Lower leg skin (tissue), 4 donors: ENCODE results near the gene KAZN. TPM values are rescaled to one million over a fixed set of nuclear protein-coding genes. Genes with fewer than 3 reads are reported as not detected.

ENCODE experiments used
- DNase-seq, 2 donors: peaks; one replicate each; pipeline ENCODE4 v3.0.0-alpha.2; 2019; ENCODE audit warnings: low spot score in 2 of 2
- H3K4me3 ChIP-seq: fragments of 200-600 bp; sonication (generic); 2 replicates; pipeline ENCODE4 v1.5.1; 2017; ENCODE audit warnings: mild to moderate bottlenecking, low read depth; ENCODE audit not compliant: poor library complexity, severe bottlenecking
- CTCF ChIP-seq, 3 donors: fragments of 450-650 bp; IDR thresholded peaks; one replicate each; pipeline ENCODE4 v1.5.1; 2016; ENCODE audit warnings: antibody characterized with exemption in 3 of 3, mild to moderate bottlenecking in 3 of 3, moderate library complexity in 2 of 3
- POLR2A ChIP-seq, 2 donors: fragments of 450-650 bp; IDR thresholded peaks; one replicate each; pipeline ENCODE4 v1.6.1; 2016 to 2017; ENCODE audit warnings: antibody characterized with exemption in 2 of 2, mild to moderate bottlenecking in 1 of 2, moderate library complexity in 1 of 2
- WGBS, 2 donors: methylation state at CpG; one replicate each; pipeline ENCODE4 v1.1.5; 2018; 5-methylcytosine and 5-hydroxymethylcytosine counted together
- intact Hi-C: fragments of 100-400 bp; cut with DNase I; formaldehyde crosslinking; loops from one replicate; pipeline ENCODE4 v1.15.0; 2023; ENCODE audit warnings: low total_unique reads
- total RNA-seq, 4 donors: library from RNA; depleted of rRNA; stranded (reverse); fragments of >200 nt; gene quantifications; one replicate each; pipeline ENCODE4 v1.1.0, GENCODE V29; 2016

KAZN gene
- total RNA-seq, 4 donors from 2014 or later = 21.4 to 36.0 (median 28.4) TPM

- TF ChIP-seq POLR2A (IDR thresholded peaks at IDR 0.05) (no peak), CTCF (IDR thresholded peaks at IDR 0.05) (no peak)
- H3K4me3 ChIP-seq = no peak overlapping the region
- no peak for DNase-seq
- intact Hi-C loops = no loop called here
- WGBS, 2 donors = 91 to 98% methylated on average over 2 of the region's 2 CpGs
Measured at GRCh38 chr1:14623090-14623489, 24.6 kb downstream of the KAZN start.

GRCh38 chr1:14624941-14625340 is 26.5 kb downstream of the KAZN start:
- intact Hi-C loops = no loop called here
- 92 to 94% methylated on average over 7 of the region's 7 CpGs for WGBS, 2 donors

GRCh38 chr1:14625572-14625971 is 27.1 kb downstream of the KAZN start:
- WGBS, 2 donors = 75 to 79% methylated on average over 11 of the region's 11 CpGs
- no peak for DNase-seq
- TF ChIP-seq CTCF (IDR thresholded peaks at IDR 0.05) = no peak
- TF ChIP-seq POLR2A (IDR thresholded peaks at IDR 0.05) = no peak
- intact Hi-C loops = no loop called here
- H3K4me3 ChIP-seq = no peak overlapping the region

More at GRCh38 chr1:14624941-14625340, 26.5 kb downstream of the KAZN start:
- H3K4me3 ChIP-seq = no peak overlapping the region
- TF ChIP-seq POLR2A (IDR thresholded peaks at IDR 0.05) (no peak), CTCF (IDR thresholded peaks at IDR 0.05) (no peak)
- no peak for DNase-seq

GRCh38 chr1:14625996-14626395 is 27.5 kb downstream of the KAZN start:
- 77 to 83% methylated on average over 5 of the region's 5 CpGs for WGBS, 2 donors
- no peak for DNase-seq
- no peak overlapping the region for H3K4me3 ChIP-seq
- intact Hi-C loops = no loop called here
- TF ChIP-seq CTCF (IDR thresholded peaks at IDR 0.05) = no peak
- no peak for TF ChIP-seq POLR2A (IDR thresholded peaks at IDR 0.05)

GRCh38 chr1:14626869-14627607 is 28.6 kb downstream of the KAZN start:
- TF ChIP-seq CTCF (IDR thresholded peaks at IDR 0.05) (no peak), POLR2A (IDR thresholded peaks at IDR 0.05) (no peak)
- peak in 1 of 2 donors; percentile 53 for DNase-seq
- intact Hi-C loops = no loop called here
- H3K4me3 ChIP-seq = no peak overlapping the region
- 64 to 65% methylated on average over 11 of the region's 11 CpGs for WGBS, 2 donors
